Measurements from ENCODE around the gene GALNT18.

The GALNT18 gene

GRCh38 chr11:11629368-11629767 is 7.6 kb upstream of the GALNT18 start:
- CTCF ChIA-PET: interaction anchor here (1.2 kb wide), 1 partner anchor 601 kb away, joined by 3 read pairs; no protein-coding TSS in a partner anchor
- DNase-seq (ENCODE audit: extremely low spot score): no peak
- no peak for TF ChIP-seq CTCF (IDR thresholded peaks at IDR 0.05; ENCODE audit: control extremely low read depth, extremely low read depth, low read depth, missing control alignments)
- POLR2A ChIA-PET: no interaction called here

- DNase-seq (ENCODE audit: extremely low spot score): no peak
Observed at GRCh38 chr11:11628651-11629050, 6.8 kb upstream of the GALNT18 start.

GRCh38 chr11:11626128-11626527 is 4.3 kb upstream of the GALNT18 start:
- DNase-seq (ENCODE audit: extremely low spot score): no peak
- POLR2A ChIA-PET: no interaction called here
- CTCF ChIA-PET: no interaction called here
- TF ChIP-seq CTCF (IDR thresholded peaks at IDR 0.05; ENCODE audit: control extremely low read depth, extremely low read depth, low read depth, missing control alignments): no peak

More at GRCh38 chr11:11628651-11629050, 6.8 kb upstream of the GALNT18 start:
- POLR2A ChIA-PET: no interaction called here
- TF ChIP-seq CTCF (IDR thresholded peaks at IDR 0.05; ENCODE audit: control extremely low read depth, extremely low read depth, low read depth, missing control alignments): no peak
- CTCF ChIA-PET: no interaction called here

GRCh38 chr11:11624926-11625325 is 3.1 kb upstream of the GALNT18 start:
- DNase-seq (ENCODE audit: extremely low spot score): no peak
- POLR2A ChIA-PET: no interaction called here
- no peak for TF ChIP-seq CTCF (IDR thresholded peaks at IDR 0.05; ENCODE audit: control extremely low read depth, extremely low read depth, low read depth, missing control alignments)
- CTCF ChIA-PET: interaction anchor here (1.0 to 1.2 kb wide), 2 partner anchors 15 to 22 kb away, joined by 3 to 4 read pairs; no protein-coding TSS in a partner anchor

GRCh38 chr11:11624204-11624603 is 2.4 kb upstream of the GALNT18 start:
- ChIA-PET CTCF (interaction anchor here (1.0 to 1.2 kb wide), 2 partner anchors 15 to 22 kb away, joined by 3 to 4 read pairs; no protein-coding TSS in a partner anchor), POLR2A (no interaction called here)
- TF ChIP-seq CTCF (IDR thresholded peaks at IDR 0.05; ENCODE audit: control extremely low read depth, extremely low read depth, low read depth, missing control alignments): no peak
- no peak for DNase-seq (ENCODE audit: extremely low spot score)

- no peak for DNase-seq (ENCODE audit: extremely low spot score)
- CTCF ChIA-PET: interaction anchor here (1.0 to 3.0 kb wide), 4 partner anchors 11 to 585 kb away, joined by 3 to 14 read pairs (median 7); no protein-coding TSS in a partner anchor
- TF ChIP-seq CTCF (IDR thresholded peaks at IDR 0.05; ENCODE audit: control extremely low read depth, extremely low read depth, low read depth, missing control alignments): no peak
- POLR2A ChIA-PET: no interaction called here
Observed at GRCh38 chr11:11622772-11623171, 967 bp upstream of the GALNT18 start.
